CD14-positive monocyte (primary cell): ENCODE measurements around the gene KCNG1. TPM values are rescaled to one million over a fixed set of nuclear protein-coding genes. Genes with fewer than 3 reads are reported as not detected.

Experiments
- DNase-seq, 3 donors: peaks; one replicate each; pipeline ENCODE4 v3.0.0-alpha.2; 2011 to 2022
- H2AFZ ChIP-seq: 2 replicates; pipeline ENCODE4 v1.6.0; 2012; ENCODE audit warnings: mild to moderate bottlenecking, low read depth, low read length, inconsistent platforms; ENCODE audit not compliant: insufficient read depth, poor library complexity, severe bottlenecking
- H3K27ac ChIP-seq, 2 donors: 1 replicate in 1 of 2; 2 replicates in 1 of 2; pipeline ENCODE4 v1.5.1; 2012 to 2013; ENCODE audit warnings: low read length in 2 of 2, control low read depth in 1 of 2, inconsistent platforms in 1 of 2, low read depth in 1 of 2, mild to moderate bottlenecking in 1 of 2
- H3K27me3 ChIP-seq, 2 donors: one replicate each; pipeline versions ENCODE4 v1.6.0 to v1.6.1; 2011 to 2013; ENCODE audit warnings: low read length in 2 of 2; ENCODE audit not compliant: control insufficient read depth in 2 of 2, insufficient read depth in 2 of 2
- H3K36me3 ChIP-seq, 2 donors: replicated peaks in 1 of 2; 1 replicate in 1 of 2; 2 replicates in 1 of 2; pipeline versions ENCODE4 v1.5.1 to v1.6.1; 2012 to 2013; ENCODE audit warnings: low read length in 2 of 2, control low read depth in 1 of 2, inconsistent platforms in 1 of 2, mild to moderate bottlenecking in 1 of 2; ENCODE audit not compliant: insufficient read depth in 2 of 2, control insufficient read depth in 1 of 2
- H3K4me1 ChIP-seq, 2 donors: 1 replicate in 1 of 2; 2 replicates in 1 of 2; pipeline versions ENCODE4 v1.5.1 to v1.6.1; 2012 to 2013; ENCODE audit warnings: low read length in 2 of 2, control low read depth in 1 of 2, inconsistent platforms in 1 of 2, mild to moderate bottlenecking in 1 of 2, moderate library complexity in 1 of 2; ENCODE audit not compliant: insufficient read depth in 2 of 2, control insufficient read depth in 1 of 2
- H3K4me2 ChIP-seq: replicated peaks from 2 replicates; pipeline ENCODE3; 2012; ENCODE audit warnings: low read length, moderate library complexity, mild to moderate bottlenecking; ENCODE audit not compliant: poor library complexity, severe bottlenecking; ENCODE audit errors: extremely low read depth
- H3K4me3 ChIP-seq, 3 experiments: fragments of 200-600 bp in 1 of 3; sonication (generic) in 1 of 3; replicated peaks in 1 of 3; 1 replicate in 2 of 3; 2 replicates in 1 of 3; pipeline ENCODE4 v1.5.1; 2011 to 2013; ENCODE audit warnings: low read length in 3 of 3, mild to moderate bottlenecking in 3 of 3, control low read depth in 2 of 3, low read depth in 2 of 3, inconsistent platforms in 1 of 3, moderate library complexity in 1 of 3
- H3K79me2 ChIP-seq: 2 replicates; pipeline ENCODE4 v1.6.0; 2012; ENCODE audit warnings: mild to moderate bottlenecking, control low read depth, inconsistent platforms, low read length, moderate library complexity; ENCODE audit not compliant: insufficient read depth
- H3K9ac ChIP-seq: 2 replicates; pipeline ENCODE4 v1.6.0; 2017; ENCODE audit warnings: low read length, mild to moderate bottlenecking; ENCODE audit not compliant: insufficient read depth, poor library complexity, severe bottlenecking
- H3K9me3 ChIP-seq, 2 donors: replicated peaks in 1 of 2; 1 replicate in 1 of 2; 2 replicates in 1 of 2; pipeline versions ENCODE4 v1.5.1 to v1.6.1; 2012 to 2013; ENCODE audit warnings: low read length in 2 of 2, control low read depth in 1 of 2; ENCODE audit not compliant: control insufficient read depth in 1 of 2, insufficient read depth in 1 of 2
- H4K20me1 ChIP-seq: 2 replicates; pipeline ENCODE4 v1.6.0; 2012; ENCODE audit warnings: mild to moderate bottlenecking, low read length, control low read depth, moderate library complexity; ENCODE audit not compliant: insufficient read depth
- H3K27ac Mint-ChIP-seq, 7 donors: one replicate each; pipeline ENCODE4 v1.8.0; 2020; ENCODE audit warnings: mild to moderate bottlenecking in 7 of 7, mixed read lengths in 7 of 7, moderate library complexity in 6 of 7, inconsistent platforms in 2 of 7
- H3K27me3 Mint-ChIP-seq, 3 donors: one replicate each; pipeline ENCODE4 v1.8.0; 2021 to 2022; ENCODE audit warnings: low read depth in 3 of 3, mild to moderate bottlenecking in 3 of 3, mixed read lengths in 3 of 3, moderate library complexity in 3 of 3, inconsistent platforms in 1 of 3
- H3K36me3 Mint-ChIP-seq, 2 donors: one replicate each; pipeline ENCODE4 v1.8.0; 2020; ENCODE audit warnings: mixed read lengths in 2 of 2, inconsistent platforms in 1 of 2, mild to moderate bottlenecking in 1 of 2
- H3K4me1 Mint-ChIP-seq: one replicate; pipeline ENCODE4 v1.8.0; 2020; ENCODE audit warnings: mild to moderate bottlenecking, mixed read lengths
- H3K4me3 Mint-ChIP-seq, 2 donors: one replicate each; pipeline ENCODE4 v1.8.0; 2020; ENCODE audit warnings: mild to moderate bottlenecking in 2 of 2, mixed read lengths in 2 of 2, moderate library complexity in 1 of 2
- H3K9me3 Mint-ChIP-seq, 7 donors: one replicate each; pipeline ENCODE4 v1.8.0; 2020 to 2022; ENCODE audit warnings: mixed read lengths in 7 of 7, mild to moderate bottlenecking in 6 of 7, moderate library complexity in 6 of 7, inconsistent platforms in 2 of 7
- CTCF ChIP-seq: fragments of 200-600 bp; IDR thresholded peaks from one replicate; pipeline ENCODE4 v1.8.0; 2022; ENCODE audit warnings: antibody characterized with exemption, mild to moderate bottlenecking
- WGBS: methylation state at CpG from one replicate; pipeline ENCODE4 v1.1.5; 2013; ENCODE audit warnings: missing lambda C conversion rate; ENCODE audit not compliant: insufficient coverage; 5-methylcytosine and 5-hydroxymethylcytosine counted together
- intact Hi-C, 2 donors: fragments of 100-400 bp; cut with micrococcal nuclease; formaldehyde crosslinking; loops; one replicate each; pipeline versions ENCODE4 v1.15.0 to v1.15.1; 2023
- polyA plus RNA-seq, 3 donors: library from polyadenylated mRNA; depleted of rRNA in 1 of 3; unstranded in 2 of 3; stranded (reverse) in 1 of 3; fragments of 300-500 nt in 2 of 3; fragments of >200 nt in 1 of 3; fragmentation: Illumina TruSeq in 2 of 3; gene quantifications; 1 replicate in 2 of 3; 2 replicates in 1 of 3; pipeline ENCODE4 v1.2.3, GENCODE V29; 2012 to 2021

The KCNG1 gene
- polyA plus RNA-seq, 3 donors: 0.04 TPM; not detected in 2

- Histone ChIP-seq H3K4me2 (no peak overlapping the region), H3K27ac (no peak overlapping the region), H4K20me1 (no peaks in the 10 kb centered on the region), H2AFZ (no peak overlapping the region), H3K9ac (no peak overlapping the region), H3K4me3 (no peak overlapping the region), H3K4me1 (no peaks in the 10 kb centered on the region), H3K9me3 (no peaks in the 10 kb centered on the region), H3K79me2 (no peaks in the 10 kb centered on the region), H3K27me3 (peaks cover 7 to 40% of the 10 kb centered on the region in 2 donors), H3K36me3 (no peaks in the 10 kb centered on the region)
- no peaks in the 10 kb centered on the region for H3K4me1 Mint-ChIP-seq
- H3K36me3 Mint-ChIP-seq: no peaks in the 10 kb centered on the region
- H3K27me3 Mint-ChIP-seq: peaks cover 17 to 45% (median 24%) of the 10 kb centered on the region in 3 donors
- H3K27ac Mint-ChIP-seq: no peak overlapping the region
- no peak overlapping the region for H3K4me3 Mint-ChIP-seq
- no peak for TF ChIP-seq CTCF
- peaks cover 0 to 9% (median 2%) of the 10 kb centered on the region in 7 donors for H3K9me3 Mint-ChIP-seq
- intact Hi-C loops: no loop called here
- DNase-seq: no peak
- 82% methylated on average over 11 of the region's 11 CpGs for WGBS
Observed at GRCh38 chr20:51054233-51054632, 31.3 kb upstream of the KCNG1 start.

- TF ChIP-seq CTCF: no peak
- H3K4me3 ChIP-seq: no peak overlapping the region
- Mint-ChIP-seq H3K4me3 (no peak overlapping the region), H3K36me3 (no peaks in the 10 kb centered on the region), H3K4me1 (no peaks in the 10 kb centered on the region), H3K27me3 (peaks cover 7 to 25% (median 9%) of the 10 kb centered on the region in 3 donors), H3K9me3 (peaks cover 0 to 11% (median 5%) of the 10 kb centered on the region in 7 donors), H3K27ac (no peak overlapping the region)
- H3K9ac ChIP-seq: no peak overlapping the region
- WGBS: 31% methylated on average over 7 of the region's 8 CpGs
- no peaks in the 10 kb centered on the region for H3K36me3 ChIP-seq
- H3K79me2 ChIP-seq: no peaks in the 10 kb centered on the region
- H4K20me1 ChIP-seq: no peaks in the 10 kb centered on the region
- peaks cover 5 to 21% of the 10 kb centered on the region in 2 donors for H3K27me3 ChIP-seq
- H3K9me3 ChIP-seq: peaks cover 4 to 8% of the 10 kb centered on the region in 2 donors
- intact Hi-C loops: no loop called here
- no peak overlapping the region for H2AFZ ChIP-seq
- H3K4me2 ChIP-seq: no peak overlapping the region
- no peaks in the 10 kb centered on the region for H3K4me1 ChIP-seq
- H3K27ac ChIP-seq: no peak overlapping the region
- no peak for DNase-seq
Observed at GRCh38 chr20:51050531-51051075, 27.7 kb upstream of the KCNG1 start.
